ENCODE data around the gene FAAP20.

The FAAP20 gene

GRCh38 chr1:2146836-2147517 lies 47.6 kb downstream of the FAAP20 start:
- H3K4me3 ChIP-seq (ENCODE audit: low read depth, low read length), result no peak overlapping the region
- DNase-seq (ENCODE audit: low read depth), result no peak

- no peak for DNase-seq (ENCODE audit: low read depth)
Measured at GRCh38 chr1:2145946-2146835, 48.4 kb downstream of the FAAP20 start.

GRCh38 chr1:2144501-2145090 lies 50.0 kb downstream of the FAAP20 start:
- DNase-seq (ENCODE audit: low read depth), result no peak
- no peak overlapping the region for H3K4me3 ChIP-seq (ENCODE audit: low read depth, low read length)

More at GRCh38 chr1:2145946-2146835, 48.4 kb downstream of the FAAP20 start:
- H3K4me3 ChIP-seq (ENCODE audit: low read depth, low read length), result no peak overlapping the region

- H3K4me3 ChIP-seq (ENCODE audit: low read depth, low read length), result no peak overlapping the region
- DNase-seq (ENCODE audit: low read depth), result no peak
Measured at GRCh38 chr1:2143814-2144500, 50.6 kb downstream of the FAAP20 start.

GRCh38 chr1:2141025-2141424 lies 53.5 kb downstream of the FAAP20 start:
- no peak overlapping the region for H3K4me3 ChIP-seq (ENCODE audit: low read depth, low read length)
- no peak for DNase-seq (ENCODE audit: low read depth)
